K562 (cell line): ENCODE results near the gene GLRA3. TPM values are rescaled to one million over a fixed set of nuclear protein-coding genes. Genes with fewer than 3 reads are reported as not detected.

ENCODE experiments used
- ATAC-seq: fragments of 200-7000 bp; cut with Tn5 transposase; 3 replicates; pipeline ENCODE4 v1.9.1; 2020; ENCODE audit warnings: moderate library complexity
- BruUV-seq: library from RNA; stranded (reverse); fragments of 400-500 nt; replicated peaks from 2 replicates; lab custom pipeline; 2021; lab: Mats Ljungman, UMichigan
- CTCF ChIA-PET: fragments of 300-600 bp; formaldehyde crosslinking; extraction: SDS; loops from one replicate; lab custom pipeline; 2021; ENCODE audit warnings: low intra/inter-chr PET ratio; lab: Yijun Ruan, JAX
- POLR2A ChIA-PET: fragments of 300-600, 350-650 bp; sonication (Branson Sonifier 250); formaldehyde crosslinking; extraction: SDS; loops from one replicate; lab custom pipeline; 2021; ENCODE audit warnings: antibody characterized with exemption, inconsistent platforms; lab: Yijun Ruan, JAX
- DNase-seq, 4 experiments: peaks; one replicate each; pipeline versions ENCODE4 v3.0.0 to v3.0.0-alpha.2; 2011 to 2018; ENCODE audit warnings: low spot score in 3 of 4, mixed read lengths in 3 of 4; ENCODE audit errors: extremely low read depth in 1 of 4
- FAIRE-seq: peaks from 2 replicates; lab custom pipeline; 2011; peaks lifted over from hg19 to GRCh38; lab: Jason Lieb, UNC
- H2AFZ ChIP-seq: 2 replicates; pipeline ENCODE4 v1.6.0; 2011; ENCODE audit warnings: low read depth, low read length, control low read depth, inconsistent platforms
- H3K27ac ChIP-seq: fragments of 200-600 bp; 3 replicates; pipeline ENCODE4 v1.8.0; 2011; ENCODE audit warnings: low read depth, mild to moderate bottlenecking, control low read depth, inconsistent platforms, low read length, moderate library complexity, mixed read lengths; ENCODE audit errors: extremely low read depth
- H3K27me3 ChIP-seq, 2 experiments: fragments of 300-600 bp in 1 of 2; 2 replicates in 1 of 2; 3 replicates in 1 of 2; pipeline versions ENCODE4 v1.6.0 to v1.8.0; 2011; ENCODE audit warnings: inconsistent platforms in 2 of 2, low read length in 2 of 2, mild to moderate bottlenecking in 1 of 2, mixed read lengths in 1 of 2, moderate library complexity in 1 of 2; ENCODE audit not compliant: control insufficient read depth in 2 of 2, insufficient read depth in 2 of 2
- H3K36me3 ChIP-seq: fragments of 300-600 bp; 3 replicates; pipeline ENCODE4 v1.8.0; 2011; ENCODE audit warnings: mild to moderate bottlenecking, low read length, inconsistent platforms; ENCODE audit not compliant: control insufficient read depth, insufficient read depth
- H3K4me1 ChIP-seq, 2 experiments: fragments of 200-600 bp in 1 of 2; replicated peaks in 1 of 2; 2 replicates in 1 of 2; 3 replicates in 1 of 2; pipeline versions ENCODE4 v1.5.1 to v1.8.0; 2011; ENCODE audit warnings: inconsistent platforms in 2 of 2, low read length in 2 of 2, mild to moderate bottlenecking in 1 of 2, mixed read lengths in 1 of 2, moderate library complexity in 1 of 2; ENCODE audit not compliant: control insufficient read depth in 2 of 2, insufficient read depth in 2 of 2
- H3K4me2 ChIP-seq: 2 replicates; pipeline ENCODE4 v1.6.1; 2011; ENCODE audit warnings: low read length, control low read depth, inconsistent platforms, mixed read lengths; ENCODE audit not compliant: insufficient read depth
- H3K4me3 ChIP-seq: fragments of 200-600 bp; sonication (generic), shearing (Covaris generic); 2 replicates; pipeline ENCODE4 v1.5.1; 2016; ENCODE audit warnings: control low read depth, inconsistent platforms
- H3K79me2 ChIP-seq: fragments of 200-600 bp; 3 replicates; pipeline ENCODE4 v1.8.0; 2011; ENCODE audit warnings: low read length, inconsistent platforms; ENCODE audit not compliant: control insufficient read depth, insufficient read depth
- H3K9ac ChIP-seq, 2 experiments: 2 replicates each; pipeline versions ENCODE4 v1.6.0 to v1.6.1; 2011; ENCODE audit warnings: low read depth in 2 of 2, low read length in 2 of 2, control low read depth in 1 of 2, inconsistent platforms in 1 of 2, mild to moderate bottlenecking in 1 of 2, mixed read lengths in 1 of 2; ENCODE audit not compliant: insufficient read depth in 1 of 2
- H3K9me1 ChIP-seq: one replicate; pipeline ENCODE4 v1.6.0; 2011; ENCODE audit warnings: inconsistent platforms, mild to moderate bottlenecking, low read length, moderate library complexity; ENCODE audit not compliant: control insufficient read depth, insufficient read depth
- H3K9me3 ChIP-seq: replicated peaks from 2 replicates; pipeline ENCODE4 v1.5.1; 2011; ENCODE audit warnings: low read depth, low read length, inconsistent platforms; ENCODE audit not compliant: control insufficient read depth, insufficient read depth
- H4K20me1 ChIP-seq: replicated peaks from 2 replicates; pipeline ENCODE4 v1.6.1; 2011; ENCODE audit warnings: low read length, inconsistent platforms, mixed read lengths; ENCODE audit not compliant: control insufficient read depth, insufficient read depth
- BRF2 ChIP-seq: IDR thresholded peaks from 3 replicates; pipeline ENCODE4 v1.6.1; 2011; ENCODE audit warnings: borderline replicate concordance, mild to moderate bottlenecking; ENCODE audit not compliant: insufficient read length, insufficient read depth
- CEBPB ChIP-seq: fragments of 450-650 bp; IDR thresholded peaks from 2 replicates; pipeline ENCODE4 v1.6.1; 2016; ENCODE audit warnings: missing genetic modification characterization, missing compliant biosample characterization
- HMGN3 ChIP-seq: IDR thresholded peaks from 2 replicates; pipeline ENCODE4 v1.6.1; 2011; ENCODE audit warnings: borderline replicate concordance, low read depth, mild to moderate bottlenecking, mixed read lengths, low read length; ENCODE audit not compliant: insufficient read length; ENCODE audit errors: extremely low read depth
- KDM4B ChIP-seq, 2 experiments: fragments of 450-650 bp in 1 of 2; sonication (generic) in 1 of 2; IDR thresholded peaks; 2 replicates each; pipeline ENCODE4 v1.6.1; 2016 to 2017; ENCODE audit warnings: borderline replicate concordance in 2 of 2, antibody characterized with exemption in 1 of 2, low read depth in 1 of 2, mild to moderate bottlenecking in 1 of 2
- MTA1 ChIP-seq: fragments of 450-650 bp; IDR thresholded peaks from 2 replicates; pipeline ENCODE4 v1.6.1; 2017; ENCODE audit warnings: borderline replicate concordance
- STAT6 ChIP-seq: sonication (generic); formaldehyde crosslinking; IDR thresholded peaks from 2 replicates; pipeline ENCODE4 v1.8.1; 2023; ENCODE audit warnings: mild to moderate bottlenecking, missing genetic modification reagents
- TAF15 ChIP-seq: fragments of 200-400 bp; formaldehyde crosslinking; IDR thresholded peaks from 2 replicates; pipeline ENCODE4 v1.6.1; 2017; ENCODE audit warnings: mild to moderate bottlenecking, low read depth, low read length, moderate library complexity
- ZBTB7A ChIP-seq: IDR thresholded peaks from 2 replicates; pipeline ENCODE4 v1.6.1; 2011; ENCODE audit warnings: low read depth, mild to moderate bottlenecking, low read length, moderate library complexity, borderline replicate concordance; ENCODE audit not compliant: control insufficient read depth
- ZC3H11A ChIP-seq: IDR thresholded peaks from 2 replicates; pipeline ENCODE4 v1.6.1; 2012; ENCODE audit warnings: low read depth, low read length, improper control_type of control experiment
- ZFX ChIP-seq: sonication (generic); formaldehyde crosslinking; IDR thresholded peaks from 2 replicates; pipeline ENCODE4 v1.8.0; 2022; ENCODE audit warnings: mild to moderate bottlenecking, missing genetic modification reagents, moderate library complexity
- ZNF699 ChIP-seq: fragments of 250-450 bp; sonication (Bioruptor Pico); IDR thresholded peaks from 2 replicates; pipeline ENCODE4 v1.8.0; 2021; ENCODE audit warnings: mild to moderate bottlenecking, moderate library complexity; ENCODE audit not compliant: insufficient replicate concordance
- WGBS: fragments of 100-300 bp; shearing (Covaris generic); methylation state at CpG from one replicate; pipeline ENCODE4 v1.1.6; 2016; ENCODE audit warnings: low coverage, mixed read lengths; ENCODE audit not compliant: insufficient coverage; ENCODE audit errors: missing lambda C conversion rate; 5-methylcytosine and 5-hydroxymethylcytosine counted together
- in situ Hi-C: fragments of 300-500 bp; cut with MboI; formaldehyde crosslinking; loops from 4 replicates; pipeline ENCODE4 v1.15.0; 2018; ENCODE audit warnings: inconsistent platforms, mixed read lengths
- intact Hi-C: fragments of 100-400 bp; cut with micrococcal nuclease; formaldehyde crosslinking; loops from 2 replicates; pipeline ENCODE4 v1.14.2; 2022
- polyA plus RNA-seq, 8 experiments: library from polyadenylated mRNA; depleted of rRNA in 4 of 8; stranded (reverse) in 5 of 8; unstranded in 3 of 8; fragments of >200 nt; fragmentation: Nextera tagmentation in 2 of 8; fragmentation: Illumina TruSeq in 1 of 8; extraction: Ambion mirVana in 2 of 8; extraction: Trizol in 1 of 8; gene quantifications; 2 replicates each; pipeline versions ENCODE4 v1.2.1 to v1.2.3, GENCODE V29; 2011 to 2014; ENCODE audit warnings: inconsistent platforms in 1 of 8, missing spikeins in 1 of 8
- total RNA-seq, 7 experiments: library from RNA; depleted of rRNA in 6 of 7; stranded (reverse); fragments of >200 nt in 6 of 7; fragmentation: Illumina TruSeq in 2 of 7; extraction: Trizol in 2 of 7; gene quantifications; 2 replicates each; pipeline versions ENCODE4 v1.2.1 to v1.2.3, GENCODE V29; 2011 to 2021; ENCODE audit warnings: low replicate concordance in 1 of 7

GLRA3 gene
- total and polyA plus RNA-seq, 9 of the 15 experiments (the other 6 are each of a cell fraction or from before 2014, with no cell fraction given) = 0.06 to 0.14 (median 0.08) TPM; not detected in 2

- Histone ChIP-seq H3K4me1 (no peaks in the 10 kb centered on the region; a peak in 1 of 5 replicates), H3K4me2 (no peak overlapping the region), H3K9ac (no peak overlapping the region), H3K27ac (no peak overlapping the region), H3K36me3 (no peaks in the 10 kb centered on the region), H4K20me1 (no peaks in the 10 kb centered on the region), H3K9me1 (no peaks in the 10 kb centered on the region), H3K4me3 (no peak overlapping the region), H3K79me2 (no peaks in the 10 kb centered on the region), H3K9me3 (no peaks in the 10 kb centered on the region), H3K27me3 (no peaks in the 10 kb centered on the region), H2AFZ (no peak overlapping the region)
- DNase-seq = no peak
- BruUV-seq = no TSS peak
- intact Hi-C loops (no loop called here), in situ Hi-C loops (no loop called here)
- FAIRE-seq = no peak
- no peak for ATAC-seq
- WGBS = 69% methylated on average over 2 of the region's 3 CpGs
- ChIA-PET CTCF (no interaction called here), POLR2A (no interaction called here)
- no peak for TF ChIP-seq STAT6 (CRISPR knock-in tag)
- no peak for TF ChIP-seq ZC3H11A
- TF ChIP-seq ZBTB7A = no peak
- no peak for TF ChIP-seq KDM4B (IDR thresholded peaks at IDR 0.05; ENCODE audit: borderline replicate concordance in 2 of 2, low read depth in 1 of 2)
- no peak for TF ChIP-seq MTA1
- TF ChIP-seq ZNF699 = no peak
- no peak for TF ChIP-seq ZFX (CRISPR knock-in tag)
- TF ChIP-seq BRF2 = no peak
- no peak for TF ChIP-seq TAF15
- no peak for TF ChIP-seq CEBPB (tag)
- TF ChIP-seq HMGN3 = no peak
These were observed 120.7 kb downstream of the GLRA3 start for GRCh38 chr4:174708381-174708780.
